GM12874 (cell line): ENCODE measurements around the gene ZNF827.

ENCODE experiments used
- CTCF ChIP-seq: IDR thresholded peaks from 2 replicates; pipeline ENCODE4 v1.5.1; 2011; ENCODE audit warnings: low read depth, mild to moderate bottlenecking, control low read depth, low read length, moderate library complexity; ENCODE audit not compliant: insufficient read depth

Gene ZNF827

GRCh38 chr4:145933134-145933533 is 5.5 kb downstream of the ZNF827 start:
- no peak for TF ChIP-seq CTCF

GRCh38 chr4:145931403-145931802 is 7.2 kb downstream of the ZNF827 start:
- no peak for TF ChIP-seq CTCF

GRCh38 chr4:145930592-145930991 is 8.0 kb downstream of the ZNF827 start:
- no peak for TF ChIP-seq CTCF

- TF ChIP-seq CTCF: no peak
Measured at GRCh38 chr4:145929415-145930178, 9.0 kb downstream of the ZNF827 start.

GRCh38 chr4:145928748-145929147 is 9.9 kb downstream of the ZNF827 start:
- no peak for TF ChIP-seq CTCF

- no peak for TF ChIP-seq CTCF
Measured at GRCh38 chr4:145927030-145927429, 11.6 kb downstream of the ZNF827 start.

- TF ChIP-seq CTCF: no peak
Measured at GRCh38 chr4:145921231-145921630, 17.4 kb downstream of the ZNF827 start.

- TF ChIP-seq CTCF: no peak
Measured at GRCh38 chr4:145920205-145920604, 18.4 kb downstream of the ZNF827 start.
